ENCODE data around the gene AGAP1.

- no peak for TF ChIP-seq CTCF (IDR thresholded peaks at IDR 0.05)
- no peak for TF ChIP-seq POLR2A (IDR thresholded peaks at IDR 0.05)
- TF ChIP-seq POLR2AphosphoS5 (IDR thresholded peaks at IDR 0.05): no peak
Measured at GRCh38 chr2:236012155-236012554, 518.3 kb downstream of the AGAP1 start.
